ENCODE data around the gene SULF2. TPM values are rescaled to one million over a fixed set of nuclear protein-coding genes. Genes with fewer than 3 reads are reported as not detected.

The SULF2 gene
- total and polyA plus RNA-seq, 2 donors (not counting 1 experiment from before 2014, with no cell fraction given), result 1.2 to 1.7 TPM

DNA sequence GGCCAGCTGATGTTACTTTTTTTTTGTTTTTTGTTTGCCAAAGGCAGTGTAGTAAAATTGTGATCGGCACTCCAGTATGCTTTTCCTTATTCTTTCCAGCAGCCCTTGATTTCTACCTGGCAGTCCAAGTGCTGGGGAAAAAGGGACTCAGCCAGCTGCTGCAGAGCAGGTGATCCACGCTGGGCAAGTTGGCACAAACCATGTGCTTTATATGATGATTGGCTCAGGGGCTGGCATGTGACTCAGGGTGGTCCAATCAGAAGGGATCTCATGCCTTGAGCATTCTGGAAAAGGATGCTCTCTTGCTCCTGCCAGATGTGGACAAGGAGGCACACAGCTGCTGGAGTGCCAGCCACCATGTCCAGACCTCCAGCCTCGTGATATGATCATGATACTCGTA, 54.5 kb downstream of the SULF2 start:
- intact Hi-C loops (cut with micrococcal nuclease), result no loop called here
- H3K9me3 Mint-ChIP-seq (ENCODE audit: insufficient read depth), result no peaks in the 10 kb centered on the region
- TF ChIP-seq EZH2 (IDR thresholded peaks at IDR 0.05; ENCODE audit: borderline replicate concordance, insufficient read depth, low read depth, low read length, poor library complexity, severe bottlenecking) (no peak), CTCF (IDR thresholded peaks at IDR 0.05) (no peak)
- H3K36me3 ChIP-seq (replicated peaks in 1 of 2; ENCODE audit: control extremely low read depth in 1 of 2, control insufficient read depth in 1 of 2, extremely low read depth in 1 of 2, insufficient read depth in 2 of 2, low read length in 1 of 2), result no peaks in the 10 kb centered on the region
- H3K4me1 ChIP-seq (ENCODE audit: control insufficient read depth in 2 of 2, insufficient read depth in 2 of 2, low read length in 2 of 2), result peaks cover 35 to 48% of the 10 kb centered on the region in 2 donors
- no peak for ATAC-seq (ENCODE audit: low read depth)
- no peak overlapping the region for H3K27ac ChIP-seq (ENCODE audit: low read length in 2 of 2)
- H4K20me1 ChIP-seq (ENCODE audit: control insufficient read depth, insufficient read depth, low read length, poor library complexity, severe bottlenecking), result no peaks in the 10 kb centered on the region
- H3K27ac Mint-ChIP-seq, result no peak overlapping the region
- H3K4me1 Mint-ChIP-seq, result peaks cover 46% of the 10 kb centered on the region
- H3K27me3 ChIP-seq (replicated peaks in 1 of 4; ENCODE audit: control extremely low read depth in 1 of 4, control insufficient read depth in 3 of 4, insufficient read depth in 4 of 4, low read length in 3 of 4), result no peaks in the 10 kb centered on the region
- ChIA-PET POLR2A (no interaction called here), CTCF (interaction anchor here (2.3 kb wide), 1 partner anchor 890 kb away, joined by 12 read pairs; no protein-coding TSS in a partner anchor)
- H3K27me3 Mint-ChIP-seq, result no peaks in the 10 kb centered on the region
- H2AFZ ChIP-seq (ENCODE audit: insufficient read depth, low read depth, low read length, poor library complexity, severe bottlenecking), result no peak overlapping the region
- H3K79me2 ChIP-seq (ENCODE audit: control insufficient read depth, insufficient read depth, low read length), result no peaks in the 10 kb centered on the region
- H3K4me2 ChIP-seq (replicated peaks; ENCODE audit: low read depth, low read length, poor library complexity, severe bottlenecking), result no peak overlapping the region
- WGBS (ENCODE audit: insufficient coverage), result 96% methylated on average over 2 of the region's 4 CpGs
- peaks cover 0 to 7% (median 0%) of the 10 kb centered on the region in 3 donors for H3K9me3 ChIP-seq (ENCODE audit: control extremely low read depth in 1 of 3, control insufficient read depth in 2 of 3, insufficient read depth in 1 of 3, low read length in 2 of 3)
- no peak overlapping the region for H3K4me3 Mint-ChIP-seq
- no peak for DNase-seq
- no peak overlapping the region for H3K4me3 ChIP-seq (ENCODE audit: control extremely low read depth in 1 of 5, extremely low read depth in 1 of 5, insufficient read depth in 1 of 5, low read depth in 2 of 5, low read length in 4 of 5)
- no peak overlapping the region for H3K9ac ChIP-seq (ENCODE audit: low read length)

- Histone ChIP-seq H3K79me2 (ENCODE audit: control insufficient read depth, insufficient read depth, low read length) (no peaks in the 10 kb centered on the region), H3K36me3 (replicated peaks in 1 of 2; ENCODE audit: control extremely low read depth in 1 of 2, control insufficient read depth in 1 of 2, extremely low read depth in 1 of 2, insufficient read depth in 2 of 2, low read length in 1 of 2) (no peaks in the 10 kb centered on the region), H3K4me3 (ENCODE audit: control extremely low read depth in 1 of 5, extremely low read depth in 1 of 5, insufficient read depth in 1 of 5, low read depth in 2 of 5, low read length in 4 of 5) (no peak overlapping the region), H2AFZ (ENCODE audit: insufficient read depth, low read depth, low read length, poor library complexity, severe bottlenecking) (no peak overlapping the region), H3K27me3 (replicated peaks in 1 of 4; ENCODE audit: control extremely low read depth in 1 of 4, control insufficient read depth in 3 of 4, insufficient read depth in 4 of 4, low read length in 3 of 4) (no peaks in the 10 kb centered on the region), H3K4me1 (ENCODE audit: control insufficient read depth in 2 of 2, insufficient read depth in 2 of 2, low read length in 2 of 2) (peaks cover 37 to 49% of the 10 kb centered on the region in 2 donors), H3K9me3 (ENCODE audit: control extremely low read depth in 1 of 3, control insufficient read depth in 2 of 3, insufficient read depth in 1 of 3, low read length in 2 of 3) (peaks cover 0 to 7% (median 0%) of the 10 kb centered on the region in 3 donors), H3K4me2 (replicated peaks; ENCODE audit: low read depth, low read length, poor library complexity, severe bottlenecking) (peak overlapping the region; percentile 26), H3K9ac (ENCODE audit: low read length) (no peak overlapping the region), H4K20me1 (ENCODE audit: control insufficient read depth, insufficient read depth, low read length, poor library complexity, severe bottlenecking) (no peaks in the 10 kb centered on the region), H3K27ac (ENCODE audit: low read length in 2 of 2) (peak overlapping the region in 1 of 2 donors; percentile 20)
- H3K27me3 Mint-ChIP-seq, result no peaks in the 10 kb centered on the region
- no peak for ATAC-seq (ENCODE audit: low read depth)
- H3K4me3 Mint-ChIP-seq, result peak overlapping the region; percentile 12
- intact Hi-C loops (cut with micrococcal nuclease), result loop anchor here (5.0 kb wide), 3 partner anchors 52 to 1193 kb away; partner anchors contain the start of gene ARFGEF2
- DNase-seq, result no peak
- CTCF ChIA-PET, result interaction anchor here (0.7 to 6.5 kb wide), 2 partner anchors 891 to 1517 kb away, joined by 3 to 124 read pairs; no protein-coding TSS in a partner anchor
- POLR2A ChIA-PET, result no interaction called here
- H3K9me3 Mint-ChIP-seq (ENCODE audit: insufficient read depth), result no peaks in the 10 kb centered on the region
- peaks cover 49% of the 10 kb centered on the region for H3K4me1 Mint-ChIP-seq
- H3K27ac Mint-ChIP-seq, result peak overlapping the region; percentile 83
- TF ChIP-seq CTCF (IDR thresholded peaks at IDR 0.05), result no peak
- TF ChIP-seq EZH2 (IDR thresholded peaks at IDR 0.05; ENCODE audit: borderline replicate concordance, insufficient read depth, low read depth, low read length, poor library complexity, severe bottlenecking), result no peak
- 91% methylated on average over 10 of the region's 10 CpGs for WGBS (ENCODE audit: insufficient coverage)
These were observed 55.8 kb downstream of the SULF2 start for GRCh38 chr20:47729472-47729871.
